HCT116 (cell line): Measurements from ENCODE around the gene CREBRF. TPM values are rescaled to one million over a fixed set of nuclear protein-coding genes. Genes with fewer than 3 reads are reported as not detected.

Experiments
- ATAC-seq: fragments of 200-7000 bp; cut with Tn5 transposase; 2 replicates; pipeline ENCODE4 v1.9.1; 2020; ENCODE audit warnings: mild to moderate bottlenecking, moderate library complexity
- BruUV-seq: library from RNA; stranded (reverse); fragments of 400-500 nt; replicated peaks from 2 replicates; lab custom pipeline; 2021; lab: Mats Ljungman, UMichigan
- CTCF ChIA-PET: fragments of 300-600 bp; sonication (Branson Sonifier 250); formaldehyde crosslinking; loops from one replicate; lab custom pipeline; 2021; ENCODE audit warnings: antibody characterized with exemption; lab: Charles Lee
- POLR2A ChIA-PET: fragments of 300-600, 350-600 bp; sonication (Branson Sonifier 250); formaldehyde crosslinking; loops from one replicate; lab custom pipeline; 2021; ENCODE audit warnings: antibody characterized with exemption; lab: Charles Lee
- RAD21 ChIA-PET, 2 experiments: fragments of 300-600 bp; sonication (Branson Sonifier 250); formaldehyde crosslinking; loops; one replicate each; lab custom pipeline; 2023; ENCODE audit warnings: low total read pairs in 2 of 2; ENCODE audit not compliant: uncharacterized antibody in 2 of 2, unreplicated experiment in 2 of 2, low non-redundant PET in 1 of 2; lab: Charles Lee
- DNase-seq: peaks from one replicate; pipeline ENCODE4 v3.0.0-alpha.2; 2010; ENCODE audit warnings: low read depth, low spot score
- H2AFZ ChIP-seq: fragments of 200-600 bp; shearing (Covaris generic), sonication (generic); 2 replicates; pipeline ENCODE4 v1.6.1; 2017; ENCODE audit warnings: low read depth, mixed run types, mixed read lengths, antibody characterized with exemption, low read length; ENCODE audit not compliant: poor library complexity, severe bottlenecking
- H3K27ac ChIP-seq: 2 replicates; pipeline ENCODE4 v1.5.1; 2012; ENCODE audit warnings: low read depth, low read length
- H3K27me3 ChIP-seq: fragments of 200-600 bp; sonication (generic); 2 replicates; pipeline ENCODE4 v1.6.1; 2016; ENCODE audit warnings: mixed run types, low read length, mixed read lengths; ENCODE audit not compliant: insufficient read depth
- H3K36me3 ChIP-seq, 2 experiments: fragments of 200-500 bp in 1 of 2; fragments of 200-600 bp in 1 of 2; sonication (Bioruptor generic) in 1 of 2; sonication (generic) in 1 of 2; 2 replicates each; pipeline versions ENCODE4 v1.5.1 to v1.6.1; 2014 to 2016; ENCODE audit warnings: low read length in 2 of 2, inconsistent platforms in 1 of 2, mixed read lengths in 1 of 2, mixed run types in 1 of 2; ENCODE audit not compliant: insufficient read depth in 2 of 2, control insufficient read depth in 1 of 2
- H3K4me1 ChIP-seq, 2 experiments: fragments of 200-600 bp in 1 of 2; sonication (generic) in 1 of 2; 2 replicates each; pipeline versions ENCODE4 v1.5.1 to v1.6.1; 2012 to 2017; ENCODE audit warnings: low read length in 2 of 2, inconsistent platforms in 1 of 2, mild to moderate bottlenecking in 1 of 2, mixed read lengths in 1 of 2, mixed run types in 1 of 2, moderate library complexity in 1 of 2; ENCODE audit not compliant: insufficient read depth in 2 of 2, control insufficient read depth in 1 of 2
- H3K4me2 ChIP-seq: fragments of 200-600 bp; sonication (generic); 2 replicates; pipeline ENCODE4 v1.6.1; 2017; ENCODE audit warnings: mixed run types, low read length, mixed read lengths
- H3K4me3 ChIP-seq, 2 experiments: fragments of 200-600 bp in 1 of 2; sonication (generic) in 1 of 2; replicated peaks in 1 of 2; 2 replicates each; pipeline ENCODE4 v1.5.1; 2011 to 2016; ENCODE audit warnings: low read length in 2 of 2, control low read depth in 1 of 2, low read depth in 1 of 2, mild to moderate bottlenecking in 1 of 2, mixed read lengths in 1 of 2, mixed run types in 1 of 2
- H3K79me2 ChIP-seq: fragments of 200-600 bp; sonication (generic); 2 replicates; pipeline ENCODE4 v1.6.1; 2017; ENCODE audit warnings: mild to moderate bottlenecking, mixed run types, low read length, moderate library complexity, mixed read lengths; ENCODE audit not compliant: insufficient read depth
- H3K9ac ChIP-seq: fragments of 200-600 bp; sonication (generic); 2 replicates; pipeline ENCODE4 v1.6.1; 2016; ENCODE audit warnings: low read length, mixed read lengths
- H3K9me2 ChIP-seq: fragments of 200-600 bp; sonication (generic), shearing (Covaris generic); 2 replicates; pipeline ENCODE4 v1.6.1; 2017; ENCODE audit warnings: mixed run types, mild to moderate bottlenecking, moderate library complexity; ENCODE audit not compliant: insufficient read depth
- H3K9me3 ChIP-seq, 2 experiments: fragments of 200-500 bp in 1 of 2; fragments of 200-600 bp in 1 of 2; sonication (Bioruptor generic) in 1 of 2; sonication (generic) in 1 of 2; 2 replicates each; pipeline ENCODE4 v1.6.1; 2014 to 2017; ENCODE audit warnings: low read length in 2 of 2, mixed read lengths in 2 of 2, inconsistent platforms in 1 of 2, low read depth in 1 of 2, mild to moderate bottlenecking in 1 of 2, mixed run types in 1 of 2, moderate library complexity in 1 of 2; ENCODE audit not compliant: control insufficient read depth in 1 of 2, insufficient read depth in 1 of 2
- H4K20me1 ChIP-seq: fragments of 200-600 bp; sonication (generic), shearing (Covaris generic); 2 replicates; pipeline ENCODE4 v1.6.1; 2017; ENCODE audit warnings: mixed run types, mild to moderate bottlenecking, moderate library complexity; ENCODE audit not compliant: insufficient read depth
- ELF1 ChIP-seq: IDR thresholded peaks from 2 replicates; pipeline ENCODE4 v1.6.1; 2012; ENCODE audit warnings: low read depth, borderline replicate concordance
- SRF ChIP-seq: IDR thresholded peaks from 2 replicates; pipeline ENCODE4 v1.6.1; 2012; ENCODE audit warnings: low read depth
- intact Hi-C: fragments of 100-400 bp; cut with micrococcal nuclease; formaldehyde crosslinking; loops from 2 replicates; pipeline ENCODE4 v1.10.0; 2022
- total RNA-seq: library from RNA; stranded (reverse); gene quantifications from one replicate; pipeline ENCODE4 v1.2.1, GENCODE V29; 2021; ENCODE audit not compliant: unreplicated experiment
- TF ChIP-seq, protein P1 (sequence below), 3 experiments: fragments of 200-600 bp in 1 of 3; sonication (generic) in 1 of 3; IDR thresholded peaks in 2 of 3; conservative IDR thresholded peaks in 1 of 3; 2 replicates each; pipeline ENCODE4 v1.5.1; 2012 to 2017; ENCODE audit warnings: low read depth in 2 of 3, low read length in 2 of 3, antibody characterized with exemption in 1 of 3, borderline replicate concordance in 1 of 3, control low read depth in 1 of 3, mild to moderate bottlenecking in 1 of 3, mixed read lengths in 1 of 3, mixed run types in 1 of 3, moderate library complexity in 1 of 3; ENCODE audit not compliant: insufficient read depth in 1 of 3
- TF ChIP-seq, protein P2 (sequence below): IDR thresholded peaks from 2 replicates; pipeline ENCODE4 v1.6.1; 2012; ENCODE audit warnings: low read depth
- TF ChIP-seq, protein P3 (sequence below): IDR thresholded peaks from 2 replicates; pipeline ENCODE4 v1.6.1; 2012

CREBRF gene
- total RNA-seq, 1 experiment from 2014 or later: 7.7 TPM

DNA sequence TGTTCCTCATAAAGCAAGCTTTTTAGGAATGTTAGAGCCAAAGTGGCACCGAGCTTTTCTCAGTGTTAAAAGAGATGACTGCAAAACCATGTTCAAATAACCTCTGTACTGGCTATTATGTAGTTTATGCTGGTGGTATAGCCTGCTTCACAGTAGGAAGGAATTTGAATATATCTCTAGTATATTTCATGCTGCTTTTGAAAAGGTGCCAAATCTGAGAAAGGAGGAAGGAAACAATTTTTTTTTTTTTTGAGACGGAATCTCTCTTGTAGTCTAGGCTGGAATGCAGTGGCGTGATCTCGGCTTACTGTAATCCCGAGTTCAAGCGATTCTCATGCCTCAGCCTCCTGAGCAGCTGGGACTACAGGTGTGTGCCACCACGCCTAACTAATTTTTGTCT is 13.5 kb downstream of the CREBRF start:
- ChIA-PET RAD21 (no interaction called here), POLR2A (no interaction called here), CTCF (no interaction called here)
- BruUV-seq: no TSS peak
- TF ChIP-seq, protein P1, sequence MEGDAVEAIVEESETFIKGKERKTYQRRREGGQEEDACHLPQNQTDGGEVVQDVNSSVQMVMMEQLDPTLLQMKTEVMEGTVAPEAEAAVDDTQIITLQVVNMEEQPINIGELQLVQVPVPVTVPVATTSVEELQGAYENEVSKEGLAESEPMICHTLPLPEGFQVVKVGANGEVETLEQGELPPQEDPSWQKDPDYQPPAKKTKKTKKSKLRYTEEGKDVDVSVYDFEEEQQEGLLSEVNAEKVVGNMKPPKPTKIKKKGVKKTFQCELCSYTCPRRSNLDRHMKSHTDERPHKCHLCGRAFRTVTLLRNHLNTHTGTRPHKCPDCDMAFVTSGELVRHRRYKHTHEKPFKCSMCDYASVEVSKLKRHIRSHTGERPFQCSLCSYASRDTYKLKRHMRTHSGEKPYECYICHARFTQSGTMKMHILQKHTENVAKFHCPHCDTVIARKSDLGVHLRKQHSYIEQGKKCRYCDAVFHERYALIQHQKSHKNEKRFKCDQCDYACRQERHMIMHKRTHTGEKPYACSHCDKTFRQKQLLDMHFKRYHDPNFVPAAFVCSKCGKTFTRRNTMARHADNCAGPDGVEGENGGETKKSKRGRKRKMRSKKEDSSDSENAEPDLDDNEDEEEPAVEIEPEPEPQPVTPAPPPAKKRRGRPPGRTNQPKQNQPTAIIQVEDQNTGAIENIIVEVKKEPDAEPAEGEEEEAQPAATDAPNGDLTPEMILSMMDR (IDR thresholded peaks at IDR 0.05 in 2 of 3, conservative IDR thresholded peaks at IDR 0.05 in 1 of 3; ENCODE audit: borderline replicate concordance in 1 of 3, insufficient read depth in 1 of 3, low read depth in 2 of 3, low read length in 2 of 3): no peak
- TF ChIP-seq, protein P2, sequence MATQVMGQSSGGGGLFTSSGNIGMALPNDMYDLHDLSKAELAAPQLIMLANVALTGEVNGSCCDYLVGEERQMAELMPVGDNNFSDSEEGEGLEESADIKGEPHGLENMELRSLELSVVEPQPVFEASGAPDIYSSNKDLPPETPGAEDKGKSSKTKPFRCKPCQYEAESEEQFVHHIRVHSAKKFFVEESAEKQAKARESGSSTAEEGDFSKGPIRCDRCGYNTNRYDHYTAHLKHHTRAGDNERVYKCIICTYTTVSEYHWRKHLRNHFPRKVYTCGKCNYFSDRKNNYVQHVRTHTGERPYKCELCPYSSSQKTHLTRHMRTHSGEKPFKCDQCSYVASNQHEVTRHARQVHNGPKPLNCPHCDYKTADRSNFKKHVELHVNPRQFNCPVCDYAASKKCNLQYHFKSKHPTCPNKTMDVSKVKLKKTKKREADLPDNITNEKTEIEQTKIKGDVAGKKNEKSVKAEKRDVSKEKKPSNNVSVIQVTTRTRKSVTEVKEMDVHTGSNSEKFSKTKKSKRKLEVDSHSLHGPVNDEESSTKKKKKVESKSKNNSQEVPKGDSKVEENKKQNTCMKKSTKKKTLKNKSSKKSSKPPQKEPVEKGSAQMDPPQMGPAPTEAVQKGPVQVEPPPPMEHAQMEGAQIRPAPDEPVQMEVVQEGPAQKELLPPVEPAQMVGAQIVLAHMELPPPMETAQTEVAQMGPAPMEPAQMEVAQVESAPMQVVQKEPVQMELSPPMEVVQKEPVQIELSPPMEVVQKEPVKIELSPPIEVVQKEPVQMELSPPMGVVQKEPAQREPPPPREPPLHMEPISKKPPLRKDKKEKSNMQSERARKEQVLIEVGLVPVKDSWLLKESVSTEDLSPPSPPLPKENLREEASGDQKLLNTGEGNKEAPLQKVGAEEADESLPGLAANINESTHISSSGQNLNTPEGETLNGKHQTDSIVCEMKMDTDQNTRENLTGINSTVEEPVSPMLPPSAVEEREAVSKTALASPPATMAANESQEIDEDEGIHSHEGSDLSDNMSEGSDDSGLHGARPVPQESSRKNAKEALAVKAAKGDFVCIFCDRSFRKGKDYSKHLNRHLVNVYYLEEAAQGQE: no peak
- TF ChIP-seq, protein P3, sequence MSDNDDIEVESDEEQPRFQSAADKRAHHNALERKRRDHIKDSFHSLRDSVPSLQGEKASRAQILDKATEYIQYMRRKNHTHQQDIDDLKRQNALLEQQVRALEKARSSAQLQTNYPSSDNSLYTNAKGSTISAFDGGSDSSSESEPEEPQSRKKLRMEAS: no peak
- TF ChIP-seq ELF1: no peak
- TF ChIP-seq SRF: no peak
- no peaks in the 10 kb centered on the region for H3K27me3 ChIP-seq
- H3K27ac ChIP-seq: no peak overlapping the region
- intact Hi-C loops: no loop called here
- H3K9me3 ChIP-seq: no peaks in the 10 kb centered on the region
- H3K9ac ChIP-seq: no peak overlapping the region
- H3K9me2 ChIP-seq: no peaks in the 10 kb centered on the region
- no peak overlapping the region for H3K4me2 ChIP-seq
- no peaks in the 10 kb centered on the region for H3K79me2 ChIP-seq
- no peak for ATAC-seq
- H3K4me1 ChIP-seq: no peaks in the 10 kb centered on the region; a peak in 1 of 4 replicates
- no peak for DNase-seq
- H2AFZ ChIP-seq: no peak overlapping the region
- H3K4me3 ChIP-seq: no peak overlapping the region
- no peaks in the 10 kb centered on the region for H3K36me3 ChIP-seq
- no peaks in the 10 kb centered on the region for H4K20me1 ChIP-seq
